Measurements from ENCODE around the gene KCNG3.

DNA sequence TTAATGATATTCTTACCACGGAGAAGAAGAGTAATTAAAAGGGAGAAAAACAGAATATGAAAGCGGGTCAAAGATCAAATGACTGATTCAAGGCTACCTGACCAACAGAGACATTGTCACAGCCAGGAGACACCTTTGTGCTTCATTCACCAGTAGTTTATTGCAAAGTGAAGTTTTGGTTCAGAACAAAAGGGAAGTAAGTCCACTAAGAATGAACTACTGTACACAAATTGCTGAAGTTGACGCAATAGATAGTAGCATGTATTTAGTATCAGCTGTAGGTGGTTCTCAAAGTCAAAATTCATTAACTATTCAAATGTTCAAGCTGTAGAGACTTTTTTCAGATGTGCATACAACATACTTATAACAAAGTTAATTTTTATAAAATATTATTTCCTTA lies 68.1 kb downstream of the KCNG3 start:
- TF ChIP-seq CTCF (CRISPR knock-in tag; IDR thresholded peaks at IDR 0.05): no peak
- no peak for TF ChIP-seq MYC (CRISPR knock-in tag; IDR thresholded peaks at IDR 0.05; ENCODE audit: borderline replicate concordance)
- no peak for TF ChIP-seq RBFOX2 (IDR thresholded peaks at IDR 0.05; ENCODE audit: low read depth, low read length)
- TF ChIP-seq ARNT (IDR thresholded peaks at IDR 0.05): no peak
- no peak for TF ChIP-seq KDM2A (CRISPR knock-in tag; IDR thresholded peaks at IDR 0.05; ENCODE audit: borderline replicate concordance, low read depth)
- no peak for TF ChIP-seq ZNF790 (CRISPR knock-in tag; IDR thresholded peaks at IDR 0.05; ENCODE audit: borderline replicate concordance)
